ENCODE data around the gene SDE2. TPM values are rescaled to one million over a fixed set of nuclear protein-coding genes. Genes with fewer than 3 reads are reported as not detected.

SDE2 gene
- total RNA-seq, 4 donors from 2014 or later, result 20.1 to 30.0 (median 23.0) TPM

GRCh38 chr1:225946803-225947202, 52.3 kb downstream of the SDE2 start:
- in situ Hi-C loops (cut with MboI; ENCODE audit: low sequenced_read_pairs in 4 of 4) (no loop called here), intact Hi-C loops (cut with DNase I; ENCODE audit: low total_unique reads) (no loop called here)
- Histone ChIP-seq H3K27me3 (no peaks in the 10 kb centered on the region), H3K4me1 (no peaks in the 10 kb centered on the region), H3K36me3 (no peaks in the 10 kb centered on the region), H3K9me3 (no peaks in the 10 kb centered on the region), H3K4me3 (no peak overlapping the region), H3K27ac (no peak overlapping the region)
- DNase-seq (no peak), ATAC-seq (no peak)
- no peak for TF ChIP-seq POLR2A (IDR thresholded peaks at IDR 0.05)
- no peak for TF ChIP-seq CTCF (IDR thresholded peaks at IDR 0.05 in 4 of 5, conservative IDR thresholded peaks at IDR 0.05 in 1 of 5)

- intact Hi-C loops (cut with DNase I; ENCODE audit: low total_unique reads), result no loop called here
- Histone ChIP-seq H3K27me3 (no peaks in the 10 kb centered on the region), H3K4me3 (no peak overlapping the region), H3K36me3 (no peaks in the 10 kb centered on the region), H3K4me1 (peaks cover 0 to 2% of the 10 kb centered on the region in 2 donors), H3K9me3 (no peaks in the 10 kb centered on the region), H3K27ac (no peak overlapping the region)
- in situ Hi-C loops (cut with MboI; ENCODE audit: low sequenced_read_pairs in 4 of 4), result no loop called here
- ATAC-seq, result no peak
- DNase-seq, result no peak
- no peak for TF ChIP-seq CTCF (IDR thresholded peaks at IDR 0.05 in 4 of 5, conservative IDR thresholded peaks at IDR 0.05 in 1 of 5)
- no peak for TF ChIP-seq POLR2A (IDR thresholded peaks at IDR 0.05)
These were observed 53.0 kb downstream of the SDE2 start for GRCh38 chr1:225946082-225946620.

- in situ Hi-C loops (cut with MboI; ENCODE audit: low sequenced_read_pairs in 4 of 4) (no loop called here), intact Hi-C loops (cut with DNase I; ENCODE audit: low total_unique reads) (no loop called here)
- DNase-seq (no peak), ATAC-seq (no peak)
- Histone ChIP-seq H3K4me1 (peaks cover 0 to 7% of the 10 kb centered on the region in 2 donors), H3K27me3 (no peaks in the 10 kb centered on the region), H3K9me3 (no peaks in the 10 kb centered on the region), H3K4me3 (no peak overlapping the region), H3K27ac (no peak overlapping the region), H3K36me3 (no peaks in the 10 kb centered on the region)
- TF ChIP-seq CTCF (IDR thresholded peaks at IDR 0.05 in 4 of 5, conservative IDR thresholded peaks at IDR 0.05 in 1 of 5) (no peak), POLR2A (IDR thresholded peaks at IDR 0.05) (no peak)
These were observed 53.6 kb downstream of the SDE2 start for GRCh38 chr1:225945564-225945963.

- TF ChIP-seq POLR2A (IDR thresholded peaks at IDR 0.05) (no peak), CTCF (IDR thresholded peaks at IDR 0.05 in 4 of 5, conservative IDR thresholded peaks at IDR 0.05 in 1 of 5) (no peak)
- Histone ChIP-seq H3K27me3 (no peaks in the 10 kb centered on the region), H3K4me3 (no peak overlapping the region), H3K9me3 (no peaks in the 10 kb centered on the region), H3K4me1 (peaks cover 0 to 8% of the 10 kb centered on the region in 2 donors), H3K27ac (no peak overlapping the region), H3K36me3 (no peaks in the 10 kb centered on the region)
- in situ Hi-C loops (cut with MboI; ENCODE audit: low sequenced_read_pairs in 4 of 4) (no loop called here), intact Hi-C loops (cut with DNase I; ENCODE audit: low total_unique reads) (no loop called here)
- no peak for DNase-seq
- ATAC-seq, result no peak
These were observed 54.2 kb downstream of the SDE2 start for GRCh38 chr1:225944951-225945350.

- Histone ChIP-seq H3K27me3 (no peaks in the 10 kb centered on the region), H3K9me3 (no peaks in the 10 kb centered on the region), H3K4me1 (peaks cover 0 to 8% of the 10 kb centered on the region in 2 donors), H3K36me3 (no peaks in the 10 kb centered on the region), H3K4me3 (no peak overlapping the region), H3K27ac (no peak overlapping the region)
- ATAC-seq, result no peak
- intact Hi-C loops (cut with DNase I; ENCODE audit: low total_unique reads) (no loop called here), in situ Hi-C loops (cut with MboI; ENCODE audit: low sequenced_read_pairs in 4 of 4) (no loop called here)
- no peak for DNase-seq
- TF ChIP-seq CTCF (IDR thresholded peaks at IDR 0.05 in 4 of 5, conservative IDR thresholded peaks at IDR 0.05 in 1 of 5) (no peak), POLR2A (IDR thresholded peaks at IDR 0.05) (no peak)
These were observed 54.8 kb downstream of the SDE2 start for GRCh38 chr1:225944387-225944786.
